Uterus (tissue), 4 donors: ENCODE data around the gene NUBPL. TPM values are rescaled to one million over a fixed set of nuclear protein-coding genes. Genes with fewer than 3 reads are reported as not detected.

Experiments used
- DNase-seq, 2 donors: peaks; one replicate each; pipeline ENCODE4 v3.0.0-alpha.2; 2019 to 2020
- H3K27ac ChIP-seq, 2 donors: fragments of 200-600 bp; sonication (generic); 1 replicate in 1 of 2; 2 replicates in 1 of 2; pipeline ENCODE4 v1.5.1; 2016 to 2018
- H3K27me3 ChIP-seq, 2 donors: fragments of 200-600 bp; sonication (generic); one replicate each; pipeline ENCODE4 v1.5.1; 2018 to 2019; ENCODE audit warnings: control low read depth in 1 of 2
- H3K36me3 ChIP-seq, 2 donors: fragments of 200-600 bp; sonication (generic); one replicate each; pipeline ENCODE4 v1.5.1; 2019; ENCODE audit warnings: control low read depth in 1 of 2
- H3K4me1 ChIP-seq, 2 donors: fragments of 200-600 bp; sonication (generic); one replicate each; pipeline ENCODE4 v1.5.1; 2018 to 2019; ENCODE audit warnings: control low read depth in 1 of 2
- H3K4me3 ChIP-seq, 2 donors: fragments of 200-600 bp; sonication (generic); 1 replicate in 1 of 2; 2 replicates in 1 of 2; pipeline ENCODE4 v1.5.1; 2018 to 2019; ENCODE audit warnings: mild to moderate bottlenecking in 1 of 2
- H3K9me3 ChIP-seq, 2 donors: fragments of 200-600 bp; sonication (generic); one replicate each; pipeline ENCODE4 v1.5.1; 2019; ENCODE audit warnings: control low read depth in 1 of 2
- CTCF ChIP-seq, 4 experiments: fragments of 200-600 bp in 2 of 4; fragments of 450-650 bp in 2 of 4; sonication (generic) in 2 of 4; IDR thresholded peaks; one replicate each; pipeline ENCODE4 v1.5.1; 2016 to 2019; ENCODE audit warnings: antibody characterized with exemption in 4 of 4, mild to moderate bottlenecking in 2 of 4, moderate library complexity in 1 of 4
- POLR2A ChIP-seq, 2 donors: fragments of 450-650 bp; IDR thresholded peaks; one replicate each; pipeline ENCODE4 v1.6.1; 2016; ENCODE audit warnings: antibody characterized with exemption in 2 of 2, mild to moderate bottlenecking in 1 of 2, moderate library complexity in 1 of 2
- intact Hi-C: fragments of 100-400 bp; cut with DNase I; formaldehyde crosslinking; loops from one replicate; pipeline ENCODE4 v1.15.1; 2023; ENCODE audit warnings: low total_unique reads
- total RNA-seq, 4 donors: library from RNA; depleted of rRNA in 3 of 4; stranded (reverse); fragments of >200 nt in 3 of 4; gene quantifications; one replicate each; pipeline versions ENCODE4 v1.1.0 to v1.2.4, GENCODE V29; 2014 to 2023
- donor health status: DM: yes; HTN: yes; CAD: no.

The NUBPL gene
- total RNA-seq, 4 donors from 2014 or later = 1.5 to 31.5 (median 12.2) TPM

- H3K36me3 ChIP-seq = no peaks in the 10 kb centered on the region
- intact Hi-C loops = no loop called here
- no peaks in the 10 kb centered on the region for H3K4me1 ChIP-seq
- no peak overlapping the region for H3K27ac ChIP-seq
- TF ChIP-seq POLR2A (IDR thresholded peaks at IDR 0.05) (no peak), CTCF (IDR thresholded peaks at IDR 0.05) (no peak)
- no peak overlapping the region for H3K4me3 ChIP-seq
- no peak for DNase-seq
- H3K9me3 ChIP-seq = no peaks in the 10 kb centered on the region
- no peaks in the 10 kb centered on the region for H3K27me3 ChIP-seq
These were observed 24.8 kb upstream of the NUBPL start for GRCh38 chr14:31536201-31536960.

GRCh38 chr14:31541702-31542101 is 19.5 kb upstream of the NUBPL start:
- TF ChIP-seq CTCF (IDR thresholded peaks at IDR 0.05) = no peak
- no peak for TF ChIP-seq POLR2A (IDR thresholded peaks at IDR 0.05)
- intact Hi-C loops = no loop called here
- no peaks in the 10 kb centered on the region for H3K4me1 ChIP-seq
- H3K9me3 ChIP-seq = no peaks in the 10 kb centered on the region
- H3K4me3 ChIP-seq = no peak overlapping the region
- H3K27ac ChIP-seq = no peak overlapping the region
- H3K27me3 ChIP-seq = no peaks in the 10 kb centered on the region
- no peak for DNase-seq
- H3K36me3 ChIP-seq = no peaks in the 10 kb centered on the region

GRCh38 chr14:31543969-31544799 is 17.0 kb upstream of the NUBPL start:
- Histone ChIP-seq H3K27me3 (no peaks in the 10 kb centered on the region), H3K4me1 (no peaks in the 10 kb centered on the region), H3K36me3 (no peaks in the 10 kb centered on the region), H3K4me3 (no peak overlapping the region), H3K27ac (no peak overlapping the region), H3K9me3 (no peaks in the 10 kb centered on the region)
- DNase-seq = no peak
- TF ChIP-seq POLR2A (IDR thresholded peaks at IDR 0.05) (no peak), CTCF (IDR thresholded peaks at IDR 0.05) (no peak)
- intact Hi-C loops = no loop called here

GRCh38 chr14:31544816-31545215 is 16.4 kb upstream of the NUBPL start:
- H3K27ac ChIP-seq = no peak overlapping the region
- no peak for DNase-seq
- intact Hi-C loops = no loop called here
- H3K4me3 ChIP-seq = no peak overlapping the region
- no peak for TF ChIP-seq CTCF (IDR thresholded peaks at IDR 0.05)
- TF ChIP-seq POLR2A (IDR thresholded peaks at IDR 0.05) = no peak
- H3K9me3 ChIP-seq = no peaks in the 10 kb centered on the region
- no peaks in the 10 kb centered on the region for H3K36me3 ChIP-seq
- no peaks in the 10 kb centered on the region for H3K27me3 ChIP-seq
- no peaks in the 10 kb centered on the region for H3K4me1 ChIP-seq

- no peak for DNase-seq
- no peaks in the 10 kb centered on the region for H3K27me3 ChIP-seq
- intact Hi-C loops = no loop called here
These were observed 15.9 kb upstream of the NUBPL start for GRCh38 chr14:31545328-31545727.

More at GRCh38 chr14:31545328-31545727, 15.9 kb upstream of the NUBPL start:
- Histone ChIP-seq H3K9me3 (no peaks in the 10 kb centered on the region), H3K4me1 (no peaks in the 10 kb centered on the region), H3K4me3 (no peak overlapping the region), H3K36me3 (no peaks in the 10 kb centered on the region), H3K27ac (no peak overlapping the region)
- TF ChIP-seq CTCF (IDR thresholded peaks at IDR 0.05) (no peak), POLR2A (IDR thresholded peaks at IDR 0.05) (no peak)
